ENCODE results near the gene NPW. TPM values are rescaled to one million over a fixed set of nuclear protein-coding genes. Genes with fewer than 3 reads are reported as not detected.

NPW gene
- polyA plus RNA-seq, 1 experiment: 0.66 TPM

- H3K9me3 ChIP-seq (ENCODE audit: control insufficient read depth, insufficient read depth, low read length): peaks cover 3% of the 10 kb centered on the region; the same call in 1 of the 2 replicates
- DNase-seq (ENCODE audit: low read depth, low spot score): no peak
- H3K27me3 ChIP-seq (ENCODE audit: control insufficient read depth, insufficient read depth, low read length): peaks cover 34% of the 10 kb centered on the region
- POLR2A ChIA-PET: interaction anchor here (2.4 kb wide), 1 partner anchor 13 kb away, joined by 11 read pairs; the partner anchor contains the start of gene RPS2
- TF ChIP-seq CTCF (IDR thresholded peaks at IDR 0.05; ENCODE audit: low read depth, low read length): no peak
- CTCF ChIA-PET: interaction anchor here (1.6 kb wide), 1 partner anchor 26 kb away, joined by 3 read pairs; no protein-coding TSS in a partner anchor
- no peak overlapping the region for H3K27ac ChIP-seq (ENCODE audit: low read depth, low read length)
- no peak overlapping the region for H3K4me3 ChIP-seq (ENCODE audit: low read depth, low read length)
These were observed 41.7 kb upstream of the NPW start for GRCh38 chr16:1977875-1978268.

- TF ChIP-seq CTCF (IDR thresholded peaks at IDR 0.05; ENCODE audit: low read depth, low read length): no peak
- H3K27ac ChIP-seq (ENCODE audit: low read depth, low read length): no peak overlapping the region
- ChIA-PET POLR2A (interaction anchor here (2.4 kb wide), 1 partner anchor 13 kb away, joined by 11 read pairs; the partner anchor contains the start of gene RPS2), CTCF (interaction anchor here (1.6 kb wide), 1 partner anchor 25 kb away, joined by 3 read pairs; no protein-coding TSS in a partner anchor)
- peaks cover 36% of the 10 kb centered on the region for H3K27me3 ChIP-seq (ENCODE audit: control insufficient read depth, insufficient read depth, low read length)
- DNase-seq (ENCODE audit: low read depth, low spot score): no peak
- peaks cover 3% of the 10 kb centered on the region; the same call in 1 of the 2 replicates for H3K9me3 ChIP-seq (ENCODE audit: control insufficient read depth, insufficient read depth, low read length)
- H3K4me3 ChIP-seq (ENCODE audit: low read depth, low read length): no peak overlapping the region
These were observed 41.0 kb upstream of the NPW start for GRCh38 chr16:1978476-1979120.

DNA sequence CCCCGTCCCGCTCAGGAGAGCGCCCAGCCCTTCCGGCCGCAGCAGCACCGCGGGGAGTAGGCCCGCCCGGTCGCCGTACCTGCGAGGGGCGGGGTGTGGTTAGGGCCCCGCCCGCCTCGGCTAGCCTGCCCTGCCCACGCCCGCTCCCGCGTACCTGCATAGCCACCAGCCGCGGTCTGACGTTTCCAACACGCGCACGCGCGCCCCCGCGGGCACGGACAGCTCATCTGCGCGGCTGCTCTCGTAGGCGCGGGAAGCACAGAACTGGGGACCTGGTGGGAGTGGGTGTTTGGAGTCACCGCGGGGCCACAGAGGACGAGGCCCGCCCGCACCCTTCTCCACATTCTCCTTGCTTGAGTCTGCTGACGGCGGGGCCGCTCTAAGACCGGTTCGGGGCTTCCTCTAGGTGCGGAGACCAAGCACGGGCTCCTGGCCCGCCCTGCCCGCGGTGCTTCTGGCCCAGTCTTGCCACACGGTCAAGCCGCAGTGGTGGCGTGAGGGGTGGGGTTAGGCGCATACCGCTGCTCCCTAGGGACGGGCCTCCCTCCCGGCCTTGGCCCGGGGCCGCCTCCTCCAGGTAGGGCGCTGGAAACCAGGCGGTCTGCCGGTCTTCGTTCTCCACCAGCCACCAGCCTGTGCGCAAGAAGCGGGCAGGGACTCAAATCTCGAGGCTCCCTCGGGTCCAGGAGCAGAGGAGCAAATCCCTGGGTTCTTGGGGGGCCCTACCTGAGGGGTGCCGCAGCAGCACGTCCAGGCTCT is 40.1 kb upstream of the NPW start:
- Histone ChIP-seq H3K4me3 (ENCODE audit: low read depth, low read length) (no peak overlapping the region), H3K27me3 (ENCODE audit: control insufficient read depth, insufficient read depth, low read length) (peaks cover 36% of the 10 kb centered on the region), H3K27ac (ENCODE audit: low read depth, low read length) (no peak overlapping the region), H3K9me3 (ENCODE audit: control insufficient read depth, insufficient read depth, low read length) (peaks cover 3% of the 10 kb centered on the region; the same call in 1 of the 2 replicates)
- POLR2A ChIA-PET: interaction anchor here (3.6 kb wide), 1 partner anchor 15 kb away, joined by 14 read pairs; the partner anchor contains the start of gene RPS2
- TF ChIP-seq CTCF (IDR thresholded peaks at IDR 0.05; ENCODE audit: low read depth, low read length): no peak
- CTCF ChIA-PET: interaction anchor here (1.6 kb wide), 1 partner anchor 24 kb away, joined by 3 read pairs; no protein-coding TSS in a partner anchor
- no peak for DNase-seq (ENCODE audit: low read depth, low spot score)

DNA sequence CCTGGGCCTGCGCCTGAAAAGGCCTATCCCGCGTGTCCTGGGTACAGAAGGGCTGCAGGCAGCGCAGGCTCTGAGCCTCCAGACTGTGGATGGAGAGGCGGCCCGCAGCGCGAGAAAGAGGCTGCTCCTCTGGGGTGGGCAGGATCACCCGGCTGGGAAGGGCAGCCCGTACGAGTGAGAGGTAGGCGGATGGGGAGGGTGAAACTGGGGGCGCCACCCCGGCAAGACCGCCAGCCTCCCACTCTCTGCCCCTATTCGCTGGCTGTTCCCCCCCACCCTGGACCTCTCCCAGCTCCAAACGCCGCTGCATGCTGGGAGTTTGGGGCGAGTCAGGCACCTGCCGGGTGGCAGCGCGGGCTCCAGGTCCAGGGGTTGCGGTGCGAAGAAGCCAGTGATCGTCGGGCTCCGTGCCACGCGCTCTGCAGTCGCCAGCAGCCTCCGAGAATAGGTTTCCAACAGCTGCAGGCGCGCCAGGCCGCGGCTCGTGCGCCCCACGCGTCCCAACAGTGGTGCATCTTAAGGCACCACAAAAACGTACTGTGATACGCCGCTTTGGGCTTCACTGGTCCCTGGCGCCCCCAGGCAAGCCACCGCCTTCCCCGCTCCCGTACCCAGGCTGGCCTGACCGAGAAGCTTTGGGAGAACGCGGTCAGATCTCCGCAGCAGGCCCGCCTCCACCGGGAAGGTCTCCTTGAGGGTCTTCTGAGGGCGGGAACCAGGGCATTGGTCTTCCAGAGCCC is 39.4 kb upstream of the NPW start:
- ChIA-PET CTCF (interaction anchor here (1.6 kb wide), 1 partner anchor 160 kb away, joined by 10 read pairs; no protein-coding TSS in a partner anchor), POLR2A (interaction anchor here (0.7 to 3.6 kb wide), 2 partner anchors 9 to 15 kb away, joined by 4 to 14 read pairs; partner anchors contain the start of gene RPS2)
- Histone ChIP-seq H3K9me3 (ENCODE audit: control insufficient read depth, insufficient read depth, low read length) (peaks cover 3% of the 10 kb centered on the region; the same call in 1 of the 2 replicates), H3K4me3 (ENCODE audit: low read depth, low read length) (no peak overlapping the region), H3K27ac (ENCODE audit: low read depth, low read length) (no peak overlapping the region), H3K27me3 (ENCODE audit: control insufficient read depth, insufficient read depth, low read length) (peaks cover 36% of the 10 kb centered on the region)
- DNase-seq (ENCODE audit: low read depth, low spot score): no peak
- TF ChIP-seq CTCF (IDR thresholded peaks at IDR 0.05; ENCODE audit: low read depth, low read length): no peak

Measured in AG04450 (cell line).